Activated CD8-positive, alpha-beta memory T cell treated with anti-CD3 and anti-CD28 coated beads, Interleukin-2, amount 10 ng/mL, durations not matched to agents 7 days and 5 days (primary cell): Measurements from ENCODE around the gene CSE1L. TPM values are rescaled to one million over a fixed set of nuclear protein-coding genes. Genes with fewer than 3 reads are reported as not detected.
"Not testable (repeated sequence)": the region's sequence is repeated elsewhere in the genome, so short reads cannot be mapped to it uniquely, and the experiment has no call there.

ENCODE experiments used
- ATAC-seq: fragments of 150-1000 bp; cut with Tn5 transposase; one replicate; pipeline ENCODE4 v1.10.0; 2021; ENCODE audit warnings: moderate library complexity
- CTCF ChIA-PET: fragments of 350-600 bp; sonication (Branson Sonifier 250); formaldehyde crosslinking; loops from one replicate; lab custom pipeline; 2021; ENCODE audit warnings: antibody characterized with exemption; lab: Charles Lee
- DNase-seq: peaks from one replicate; pipeline ENCODE4 v3.0.0-alpha.2; 2020
- H3K27ac Mint-ChIP-seq: one replicate; pipeline ENCODE4 v1.8.0; 2021; ENCODE audit warnings: mild to moderate bottlenecking, mixed read lengths
- H3K27me3 Mint-ChIP-seq: one replicate; pipeline ENCODE4 v1.8.0; 2021; ENCODE audit warnings: mixed read lengths
- H3K36me3 Mint-ChIP-seq: one replicate; pipeline ENCODE4 v1.8.0; 2021; ENCODE audit warnings: mild to moderate bottlenecking, mixed read lengths
- H3K4me1 Mint-ChIP-seq: one replicate; pipeline ENCODE4 v1.8.0; 2021; ENCODE audit warnings: mixed read lengths
- H3K4me3 Mint-ChIP-seq: one replicate; pipeline ENCODE4 v1.8.0; 2021; ENCODE audit warnings: mild to moderate bottlenecking, moderate library complexity, mixed read lengths
- H3K9me3 Mint-ChIP-seq: one replicate; pipeline ENCODE4 v1.8.0; 2022; ENCODE audit warnings: low read depth, mixed read lengths
- total RNA-seq, 2 experiments: library from RNA; stranded (reverse); gene quantifications; one replicate each; pipeline ENCODE4 v1.2.3, GENCODE V29; 2021

Gene CSE1L
- total RNA-seq, 2 experiments from 2014 or later: 93.1 to 111 TPM

GRCh38 chr20:49091762-49092161 lies 45.6 kb downstream of the CSE1L start:
- peaks cover 58% of the 10 kb centered on the region for H3K36me3 Mint-ChIP-seq
- no peak overlapping the region for H3K27ac Mint-ChIP-seq

GRCh38 chr20:49096203-49096730 lies 50.2 kb downstream of the CSE1L start:
- Mint-ChIP-seq H3K27ac (no peak overlapping the region), H3K36me3 (peaks cover 62% of the 10 kb centered on the region), H3K9me3 (no peaks in the 10 kb centered on the region), H3K27me3 (no peaks in the 10 kb centered on the region), H3K4me1 (peaks cover 13% of the 10 kb centered on the region), H3K4me3 (no peak overlapping the region)
- ATAC-seq (no peak), DNase-seq (no peak)
- CTCF ChIA-PET: interaction anchor here (0.8 kb wide), 1 partner anchor 37 kb away, joined by 3 read pairs; no protein-coding TSS in a partner anchor

More at GRCh38 chr20:49091762-49092161, 45.6 kb downstream of the CSE1L start:
- H3K4me1 Mint-ChIP-seq: no peaks in the 10 kb centered on the region
- CTCF ChIA-PET: no interaction called here
- no peak overlapping the region for H3K4me3 Mint-ChIP-seq
- no peaks in the 10 kb centered on the region for H3K9me3 Mint-ChIP-seq
- H3K27me3 Mint-ChIP-seq: no peaks in the 10 kb centered on the region
- ATAC-seq (no peak), DNase-seq (no peak)

GRCh38 chr20:49097159-49097558 lies 51.0 kb downstream of the CSE1L start:
- Mint-ChIP-seq H3K9me3 (no peaks in the 10 kb centered on the region), H3K27ac (no peak overlapping the region), H3K4me1 (peaks cover 16% of the 10 kb centered on the region), H3K36me3 (peaks cover 65% of the 10 kb centered on the region), H3K4me3 (no peak overlapping the region), H3K27me3 (no peaks in the 10 kb centered on the region)
- DNase-seq (no peak), ATAC-seq (no peak)
- CTCF ChIA-PET: no interaction called here

- Mint-ChIP-seq H3K4me1 (peaks cover 16% of the 10 kb centered on the region), H3K4me3 (no peak overlapping the region), H3K27ac (no peak overlapping the region), H3K9me3 (no peaks in the 10 kb centered on the region), H3K36me3 (peaks cover 67% of the 10 kb centered on the region), H3K27me3 (no peaks in the 10 kb centered on the region)
- ATAC-seq (no peak), DNase-seq (no peak)
- CTCF ChIA-PET: no interaction called here
Measured at GRCh38 chr20:49098136-49098535, 52.0 kb downstream of the CSE1L start.

GRCh38 chr20:49099011-49099410 lies 52.9 kb downstream of the CSE1L start:
- Mint-ChIP-seq H3K4me1 (peaks cover 16% of the 10 kb centered on the region), H3K27me3 (no peaks in the 10 kb centered on the region), H3K36me3 (peaks cover 71% of the 10 kb centered on the region), H3K27ac (no peak overlapping the region), H3K4me3 (no peak overlapping the region), H3K9me3 (no peaks in the 10 kb centered on the region)
- DNase-seq: no peak
- no peak for ATAC-seq
- CTCF ChIA-PET: no interaction called here

- not testable (repeated sequence) for H3K27ac Mint-ChIP-seq, H3K9me3 Mint-ChIP-seq, H3K4me3 Mint-ChIP-seq
Measured at GRCh38 chr20:49100292-49100691, 54.2 kb downstream of the CSE1L start.

GRCh38 chr20:49100972-49101371 lies 54.9 kb downstream of the CSE1L start:
- H3K27ac Mint-ChIP-seq: peak overlapping the region; percentile 1
- DNase-seq (no peak), ATAC-seq (peak; percentile 61)
- H3K27me3 Mint-ChIP-seq: no peaks in the 10 kb centered on the region
- H3K9me3 Mint-ChIP-seq: no peaks in the 10 kb centered on the region
- H3K36me3 Mint-ChIP-seq: peaks cover 68% of the 10 kb centered on the region
- no peak overlapping the region for H3K4me3 Mint-ChIP-seq
- H3K4me1 Mint-ChIP-seq: peaks cover 16% of the 10 kb centered on the region
- CTCF ChIA-PET: interaction anchor here (1.3 to 1.7 kb wide), 3 partner anchors 32 to 116 kb away, joined by 4 to 5 read pairs (median 5); no protein-coding TSS in a partner anchor

More at GRCh38 chr20:49100292-49100691, 54.2 kb downstream of the CSE1L start:
- CTCF ChIA-PET: interaction anchor here (1.3 to 1.7 kb wide), 3 partner anchors 33 to 117 kb away, joined by 4 to 5 read pairs (median 5); no protein-coding TSS in a partner anchor
- H3K27me3 Mint-ChIP-seq, DNase-seq, ATAC-seq: not testable (repeated sequence)
- Mint-ChIP-seq H3K4me1 (peaks cover 16% of the 10 kb centered on the region), H3K36me3 (peaks cover 66% of the 10 kb centered on the region)

GRCh38 chr20:49103019-49103418 lies 56.9 kb downstream of the CSE1L start:
- no peaks in the 10 kb centered on the region for H3K27me3 Mint-ChIP-seq
- ATAC-seq (no peak), DNase-seq (no peak)
- no peak overlapping the region for H3K4me3 Mint-ChIP-seq
- no peaks in the 10 kb centered on the region for H3K9me3 Mint-ChIP-seq
- H3K27ac Mint-ChIP-seq: no peak overlapping the region
- peaks cover 52% of the 10 kb centered on the region for H3K36me3 Mint-ChIP-seq
- CTCF ChIA-PET: no interaction called here
- H3K4me1 Mint-ChIP-seq: peaks cover 16% of the 10 kb centered on the region

GRCh38 chr20:49103647-49104364 lies 57.7 kb downstream of the CSE1L start:
- ATAC-seq (no peak), DNase-seq (no peak)
- H3K4me3 Mint-ChIP-seq: no peak overlapping the region
- no peaks in the 10 kb centered on the region for H3K27me3 Mint-ChIP-seq
- peak overlapping the region; percentile 29 for H3K27ac Mint-ChIP-seq
- peaks cover 15% of the 10 kb centered on the region for H3K4me1 Mint-ChIP-seq
- CTCF ChIA-PET: interaction anchor here (0.9 kb wide), 1 partner anchor 113 kb away, joined by 3 read pairs; no protein-coding TSS in a partner anchor
- H3K9me3 Mint-ChIP-seq: no peaks in the 10 kb centered on the region
- peaks cover 47% of the 10 kb centered on the region for H3K36me3 Mint-ChIP-seq

- no peak for DNase-seq
- no peak overlapping the region for H3K4me3 Mint-ChIP-seq
- H3K36me3 Mint-ChIP-seq: peaks cover 48% of the 10 kb centered on the region
- H3K27ac Mint-ChIP-seq: no peak overlapping the region
- no peaks in the 10 kb centered on the region for H3K27me3 Mint-ChIP-seq
- CTCF ChIA-PET: interaction anchor here (0.9 kb wide), 1 partner anchor 113 kb away, joined by 3 read pairs; no protein-coding TSS in a partner anchor
- H3K9me3 Mint-ChIP-seq: no peaks in the 10 kb centered on the region
- peaks cover 13% of the 10 kb centered on the region for H3K4me1 Mint-ChIP-seq
- ATAC-seq: no peak
Measured at GRCh38 chr20:49104365-49104648, 58.2 kb downstream of the CSE1L start.

- H3K36me3 Mint-ChIP-seq: peaks cover 48% of the 10 kb centered on the region
Measured at GRCh38 chr20:49104979-49105547, 59.0 kb downstream of the CSE1L start.

GRCh38 chr20:49106328-49106727 lies 60.2 kb downstream of the CSE1L start:
- Mint-ChIP-seq H3K9me3 (no peaks in the 10 kb centered on the region), H3K27me3 (no peaks in the 10 kb centered on the region), H3K4me1 (peaks cover 2% of the 10 kb centered on the region), H3K27ac (no peak overlapping the region), H3K36me3 (peaks cover 47% of the 10 kb centered on the region), H3K4me3 (no peak overlapping the region)
- DNase-seq: no peak
- CTCF ChIA-PET: interaction anchor here (0.6 to 0.8 kb wide), 2 partner anchors 23 to 25 kb away, joined by 3 read pairs; no protein-coding TSS in a partner anchor
- ATAC-seq: no peak

More at GRCh38 chr20:49104979-49105547, 59.0 kb downstream of the CSE1L start:
- H3K4me3 Mint-ChIP-seq, H3K27ac Mint-ChIP-seq, ATAC-seq, DNase-seq, H3K27me3 Mint-ChIP-seq, H3K9me3 Mint-ChIP-seq: not testable (repeated sequence)
- H3K4me1 Mint-ChIP-seq: peaks cover 10% of the 10 kb centered on the region
- CTCF ChIA-PET: interaction anchor here (0.9 kb wide), 1 partner anchor 112 kb away, joined by 3 read pairs; no protein-coding TSS in a partner anchor
